ENCODE measurements around the gene KDELR1. TPM values are rescaled to one million over a fixed set of nuclear protein-coding genes. Genes with fewer than 3 reads are reported as not detected.

The KDELR1 gene
- total RNA-seq, 1 donor from 2014 or later, result 137 TPM

DNA sequence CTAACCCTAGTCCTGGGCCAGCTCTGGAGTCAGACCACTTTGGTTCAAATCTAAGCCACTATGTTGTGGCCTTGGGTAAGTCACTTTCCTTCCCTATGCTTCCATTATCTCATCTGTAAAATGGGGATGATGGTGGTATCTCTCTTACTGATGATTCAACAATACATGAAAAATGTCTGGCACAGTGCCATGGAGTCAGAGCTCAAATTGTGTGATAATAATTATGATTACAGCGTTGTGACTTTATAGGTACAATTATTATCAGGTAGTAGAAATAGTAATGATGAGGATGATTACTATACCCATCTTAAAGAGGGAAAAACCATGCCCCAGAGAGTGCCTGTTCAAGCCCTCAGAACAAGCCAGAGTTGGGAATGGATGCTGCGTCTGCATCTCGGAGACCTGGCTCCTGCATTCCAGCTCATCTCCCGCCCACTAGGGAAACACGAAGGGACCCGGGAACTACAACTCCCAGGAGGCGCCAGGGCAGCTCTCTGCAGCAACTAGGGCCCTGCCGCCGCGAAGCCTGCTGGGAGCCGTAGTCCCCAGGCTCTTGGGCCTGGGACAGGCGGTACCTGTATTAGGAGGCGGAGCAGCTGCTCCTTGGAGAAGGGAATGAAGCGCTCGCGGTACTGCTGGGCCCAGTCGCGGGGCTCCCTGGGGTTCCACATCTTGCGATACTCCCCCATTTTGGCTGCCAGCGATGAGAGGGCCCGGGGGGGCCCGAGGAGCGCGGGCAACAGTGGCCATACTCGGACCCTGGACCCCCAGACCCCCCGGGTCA is 28.4 kb downstream of the KDELR1 start:
- H3K27ac ChIP-seq, result peak overlapping the region; percentile 97
- TF ChIP-seq CTCF (IDR thresholded peaks at IDR 0.05), result no peak
- H3K27me3 ChIP-seq (ENCODE audit: low read depth), result no peaks in the 10 kb centered on the region
- DNase-seq (peak; percentile 98), ATAC-seq (peak; percentile 94 to 95)
- no peaks in the 10 kb centered on the region for H3K9me3 ChIP-seq
- peaks cover 10% of the 10 kb centered on the region for H3K4me1 ChIP-seq
- H3K36me3 ChIP-seq, result no peaks in the 10 kb centered on the region
- peak overlapping the region; percentile 84 for H3K4me3 ChIP-seq
- intact Hi-C loops (cut with DNase I), result no loop called here

DNA sequence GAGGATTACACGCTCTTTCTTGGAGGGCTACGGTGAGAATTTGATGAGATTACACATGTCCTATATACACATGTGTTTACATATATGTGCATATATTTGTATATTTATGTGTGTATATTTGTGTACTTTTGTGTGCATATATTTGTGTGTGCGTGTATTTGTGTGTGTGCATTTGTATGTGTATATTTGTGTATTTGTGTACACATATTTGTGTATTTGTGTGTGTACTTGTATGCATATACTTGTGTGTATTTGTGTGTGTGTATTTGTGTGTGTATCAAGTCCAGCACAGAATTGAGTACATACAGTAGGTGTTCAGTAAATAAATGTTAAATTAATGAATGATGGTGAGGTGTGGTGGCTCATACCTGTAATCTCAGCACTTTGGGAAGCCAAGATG is 29.4 kb downstream of the KDELR1 start:
- Histone ChIP-seq H3K9me3 (no peaks in the 10 kb centered on the region), H3K36me3 (no peaks in the 10 kb centered on the region), H3K27me3 (ENCODE audit: low read depth) (no peaks in the 10 kb centered on the region), H3K4me1 (peaks cover 10% of the 10 kb centered on the region), H3K4me3 (no peak overlapping the region), H3K27ac (no peak overlapping the region)
- no peak for DNase-seq
- ATAC-seq, result no peak
- intact Hi-C loops (cut with DNase I), result no loop called here
- TF ChIP-seq CTCF (IDR thresholded peaks at IDR 0.05), result no peak

GRCh38 chr19:48359123-48359522 is 32.2 kb downstream of the KDELR1 start:
- Histone ChIP-seq H3K36me3 (no peaks in the 10 kb centered on the region), H3K4me1 (peaks cover 5% of the 10 kb centered on the region), H3K27me3 (ENCODE audit: low read depth) (no peaks in the 10 kb centered on the region), H3K9me3 (no peaks in the 10 kb centered on the region), H3K4me3 (no peak overlapping the region), H3K27ac (no peak overlapping the region)
- DNase-seq (no peak), ATAC-seq (no peak)
- intact Hi-C loops (cut with DNase I), result no loop called here
- no peak for TF ChIP-seq CTCF (IDR thresholded peaks at IDR 0.05)

DNA sequence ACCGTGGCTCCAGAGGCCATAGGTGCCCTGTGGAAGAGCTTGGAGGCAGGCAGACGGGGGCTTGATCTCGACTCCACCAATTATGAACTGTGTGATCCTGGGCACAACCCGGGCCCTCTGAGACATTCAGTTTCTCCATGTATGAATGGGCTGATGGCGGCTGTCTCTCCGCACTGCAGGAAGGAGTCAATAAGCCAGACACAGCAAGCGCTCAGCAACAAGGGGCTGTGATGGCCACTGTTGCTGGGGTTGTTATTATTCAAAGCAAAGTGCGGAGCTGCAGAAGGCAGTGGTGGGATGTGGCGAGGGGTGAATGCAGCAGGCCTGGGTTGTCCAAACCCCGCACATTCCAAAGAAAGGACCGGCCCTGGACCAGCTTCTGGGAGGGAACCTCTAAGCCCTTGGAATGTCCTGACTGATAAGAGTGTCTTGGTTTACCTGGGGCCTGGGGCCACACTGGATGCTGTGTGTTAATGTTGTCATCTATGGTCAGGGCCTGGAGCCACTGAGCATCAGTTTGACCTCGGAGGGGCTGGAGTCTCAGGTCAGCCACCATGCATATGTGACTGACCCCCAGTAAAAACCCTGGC is 35.9 kb downstream of the KDELR1 start:
- TF ChIP-seq CTCF (IDR thresholded peaks at IDR 0.05), result no peak
- Histone ChIP-seq H3K9me3 (no peaks in the 10 kb centered on the region), H3K27me3 (ENCODE audit: low read depth) (no peaks in the 10 kb centered on the region), H3K27ac (no peak overlapping the region), H3K36me3 (no peaks in the 10 kb centered on the region), H3K4me1 (no peaks in the 10 kb centered on the region), H3K4me3 (no peak overlapping the region)
- no peak for ATAC-seq
- no peak for DNase-seq
- intact Hi-C loops (cut with DNase I), result no loop called here

GRCh38 chr19:48354332-48354992 is 36.9 kb downstream of the KDELR1 start:
- no peak overlapping the region for H3K27ac ChIP-seq
- no peaks in the 10 kb centered on the region for H3K4me1 ChIP-seq
- TF ChIP-seq CTCF (IDR thresholded peaks at IDR 0.05), result no peak
- H3K27me3 ChIP-seq (ENCODE audit: low read depth), result no peaks in the 10 kb centered on the region
- DNase-seq, result no peak
- H3K4me3 ChIP-seq, result no peak overlapping the region
- no peak for ATAC-seq
- no peaks in the 10 kb centered on the region for H3K9me3 ChIP-seq
- intact Hi-C loops (cut with DNase I), result no loop called here
- H3K36me3 ChIP-seq, result no peaks in the 10 kb centered on the region
